GM18508 (cell line): ENCODE data around the gene CD99L2.

ENCODE experiments used
- ATAC-seq: cut with Tn5 transposase; IDR thresholded peaks from one replicate; pipeline ENCODE4 v1.9.1; 2021; ENCODE audit warnings: moderate number of reproducible peaks; ENCODE audit not compliant: insufficient read depth, unreplicated experiment

CD99L2 gene

DNA sequence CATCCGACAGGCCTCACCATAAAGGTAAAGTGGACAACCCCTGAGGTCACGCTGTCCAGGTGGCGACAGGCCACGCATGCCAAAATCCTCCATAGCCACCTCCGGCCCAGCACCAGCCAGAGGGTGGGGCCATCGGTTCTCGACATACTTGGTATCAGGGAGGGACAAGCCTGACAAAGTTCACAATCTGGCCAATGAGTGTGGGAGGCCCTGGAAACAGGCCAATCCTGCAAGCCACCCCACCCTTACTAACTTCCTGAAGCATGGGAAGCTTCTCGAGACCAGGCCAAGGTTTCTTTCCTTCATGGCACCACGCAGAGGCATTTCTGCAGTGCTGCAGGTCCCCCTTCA lies 131.4 kb downstream of the CD99L2 start:
- ATAC-seq = no peak

GRCh38 chrX:150766351-150767044 lies 132.0 kb downstream of the CD99L2 start:
- no peak for ATAC-seq

GRCh38 chrX:150765782-150766350 lies 132.6 kb downstream of the CD99L2 start:
- no peak for ATAC-seq

- no peak for ATAC-seq
Observed at GRCh38 chrX:150765237-150765636, 133.2 kb downstream of the CD99L2 start.

- ATAC-seq = no peak
Observed at GRCh38 chrX:150763810-150764209, 134.7 kb downstream of the CD99L2 start.

DNA sequence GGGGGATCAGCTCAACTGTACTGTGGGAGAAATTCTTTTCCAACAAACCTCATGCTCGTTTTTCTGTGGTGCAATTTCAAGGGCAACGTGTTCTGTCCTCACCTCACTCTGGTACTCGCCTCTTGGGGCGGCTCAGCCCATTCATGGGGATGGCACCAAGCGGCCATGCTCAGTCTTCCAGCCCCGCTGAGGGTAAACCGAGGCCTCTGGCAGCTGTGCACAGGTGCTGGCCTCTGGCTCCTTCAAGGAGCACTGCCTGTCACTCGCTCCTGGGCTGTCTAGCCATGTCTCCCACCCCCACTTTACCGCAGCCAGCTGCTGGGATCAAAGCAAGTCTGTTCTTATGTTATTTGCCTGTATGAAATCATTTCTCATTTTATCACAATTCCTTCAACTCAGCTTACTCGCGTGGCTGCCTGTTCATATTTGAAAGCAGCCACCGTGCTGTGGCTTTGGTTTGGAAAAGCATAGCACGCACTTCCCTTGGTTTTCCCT lies 135.1 kb downstream of the CD99L2 start:
- no peak for ATAC-seq

- no peak for ATAC-seq
Observed at GRCh38 chrX:150762258-150763165, 136.0 kb downstream of the CD99L2 start.

DNA sequence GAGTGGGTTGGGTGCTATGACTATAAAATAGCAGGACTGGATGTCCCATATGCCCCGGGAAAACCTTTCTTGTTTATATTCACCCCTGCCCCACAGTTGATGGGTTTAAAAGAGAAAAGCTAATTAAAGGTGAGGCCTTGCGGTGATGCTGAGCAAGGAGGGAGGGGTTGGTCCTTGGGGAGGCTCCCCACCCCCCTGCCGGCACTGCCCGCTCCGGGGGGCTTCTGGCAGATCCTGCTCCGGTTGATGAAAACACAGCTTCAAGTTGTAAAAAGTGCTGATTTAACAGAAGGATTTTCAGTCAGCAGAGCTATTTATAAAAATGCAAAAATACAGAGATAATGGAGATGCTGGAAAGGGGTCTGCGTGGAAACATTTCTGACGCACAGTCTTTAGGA lies 136.7 kb downstream of the CD99L2 start:
- ATAC-seq = no peak

DNA sequence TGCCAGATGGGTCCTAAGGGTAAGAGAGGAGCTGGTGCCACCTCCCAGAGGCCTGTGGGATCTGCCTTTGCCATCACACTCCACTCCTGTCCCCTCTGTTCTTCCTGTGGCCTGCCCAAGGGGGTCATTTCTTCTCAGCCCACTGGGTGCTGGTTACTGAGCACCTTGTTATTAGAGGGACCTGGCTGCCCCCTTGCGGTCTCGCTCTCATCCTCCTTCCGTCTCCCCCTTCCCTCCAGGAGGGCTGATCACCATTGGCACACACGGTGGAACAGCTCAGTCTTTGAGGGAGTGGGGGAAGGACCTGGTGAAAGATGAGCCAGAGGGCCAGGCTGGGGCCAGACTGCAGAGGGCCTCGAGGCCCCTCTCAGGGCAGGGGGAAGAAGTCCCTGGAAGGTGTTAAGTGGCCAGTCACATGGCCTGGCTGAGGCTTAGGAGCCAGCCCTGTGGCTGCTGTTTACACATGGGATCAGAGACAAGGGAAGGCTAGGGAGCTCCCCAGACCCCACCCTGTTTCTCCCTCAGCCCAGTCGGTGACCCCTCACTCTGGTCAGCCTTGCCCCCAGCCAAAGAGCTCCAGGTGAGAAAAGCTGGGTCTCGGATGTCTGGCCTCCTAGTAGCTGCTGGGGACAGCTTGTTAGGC lies 137.2 kb downstream of the CD99L2 start:
- ATAC-seq = no peak

GRCh38 chrX:150759568-150760416 lies 138.7 kb downstream of the CD99L2 start:
- ATAC-seq = no peak

GRCh38 chrX:150757371-150757770 lies 141.1 kb downstream of the CD99L2 start:
- no peak for ATAC-seq

- no peak for ATAC-seq
Observed at GRCh38 chrX:150753968-150754367, 144.5 kb downstream of the CD99L2 start.

GRCh38 chrX:150753357-150753756 lies 145.1 kb downstream of the CD99L2 start:
- no peak for ATAC-seq

DNA sequence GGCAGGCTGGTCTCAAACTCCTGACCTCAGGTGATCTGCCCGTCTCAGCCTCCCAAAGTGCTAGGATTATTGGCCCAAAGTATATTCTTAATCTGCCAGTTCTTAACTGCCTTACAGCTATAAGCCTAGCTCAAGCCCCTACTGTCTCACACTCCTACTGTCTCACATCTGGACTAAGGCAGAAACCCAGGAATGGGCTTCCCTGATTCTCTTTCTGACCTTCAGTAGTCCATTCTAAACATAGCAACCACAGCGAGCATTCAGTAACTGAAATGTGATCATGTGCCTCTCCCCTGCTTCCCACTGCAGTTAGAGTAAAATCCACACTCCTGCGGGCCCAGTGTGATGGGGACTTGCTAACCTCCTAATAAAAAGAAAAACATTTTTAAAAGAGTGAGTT lies 146.3 kb downstream of the CD99L2 start:
- ATAC-seq = no peak

DNA sequence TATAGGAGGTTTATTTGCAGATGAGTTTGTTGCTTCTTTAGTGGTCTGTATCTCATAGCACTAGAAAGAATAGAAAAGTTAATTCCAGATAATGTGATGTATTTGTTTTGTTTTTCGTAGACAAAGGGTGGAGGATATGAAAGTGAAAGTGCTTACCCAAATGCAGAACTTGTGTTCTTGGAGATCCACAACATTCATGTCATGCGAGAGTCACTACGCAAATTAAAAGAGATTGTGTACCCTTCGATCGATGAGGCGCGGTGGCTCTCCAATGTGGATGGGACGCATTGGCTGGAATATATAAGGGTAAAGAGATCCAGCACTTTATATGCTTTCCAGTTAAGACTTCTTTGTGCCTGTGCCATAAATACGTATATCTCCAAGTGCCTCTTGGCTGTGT lies 162.0 kb downstream of the CD99L2 start:
- ATAC-seq = no peak

GRCh38 chrX:150731795-150732194 lies 166.7 kb downstream of the CD99L2 start:
- no peak for ATAC-seq

DNA sequence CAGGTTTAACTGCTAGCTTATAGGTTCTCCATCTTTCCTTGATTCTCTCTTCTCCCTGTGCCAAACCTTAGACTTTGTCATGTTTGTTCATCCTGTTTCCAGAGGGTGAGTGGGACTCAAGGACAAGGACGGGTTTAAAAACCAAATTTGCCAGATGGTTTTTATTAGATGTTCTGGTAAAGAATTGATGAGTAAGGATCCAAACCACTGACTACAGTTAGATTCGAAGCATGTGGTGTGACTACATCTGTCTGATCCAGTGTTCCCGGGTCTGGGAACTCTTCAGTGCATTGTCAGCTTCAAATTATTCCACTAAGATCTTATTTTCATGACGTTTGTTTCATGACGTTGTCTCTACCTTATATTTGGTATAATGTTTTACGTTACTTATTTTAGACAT lies 167.7 kb downstream of the CD99L2 start:
- ATAC-seq = no peak

DNA sequence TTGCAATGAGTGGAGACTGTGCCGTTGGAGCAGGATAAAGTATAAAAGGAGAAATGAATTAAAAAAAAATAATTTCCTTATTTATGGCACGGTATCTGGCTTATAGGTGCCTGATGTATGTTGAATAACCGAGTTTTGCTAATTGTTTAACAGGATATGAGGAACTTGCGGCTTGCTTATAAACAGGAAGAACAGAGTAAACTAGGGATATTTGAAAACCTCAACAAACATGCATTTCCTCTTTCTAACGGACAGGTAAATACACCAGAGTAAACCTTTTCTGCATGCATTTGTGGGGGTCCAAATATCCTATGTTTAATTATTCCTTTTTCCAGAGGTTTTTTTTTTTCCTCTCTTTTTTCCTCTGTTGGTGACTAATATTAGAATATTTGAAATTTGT lies 168.5 kb downstream of the CD99L2 start:
- ATAC-seq = no peak

GRCh38 chrX:150719621-150720020 lies 178.8 kb downstream of the CD99L2 start:
- no peak for ATAC-seq
